ENCODE data around the gene ATG10.

ATG10 gene

DNA sequence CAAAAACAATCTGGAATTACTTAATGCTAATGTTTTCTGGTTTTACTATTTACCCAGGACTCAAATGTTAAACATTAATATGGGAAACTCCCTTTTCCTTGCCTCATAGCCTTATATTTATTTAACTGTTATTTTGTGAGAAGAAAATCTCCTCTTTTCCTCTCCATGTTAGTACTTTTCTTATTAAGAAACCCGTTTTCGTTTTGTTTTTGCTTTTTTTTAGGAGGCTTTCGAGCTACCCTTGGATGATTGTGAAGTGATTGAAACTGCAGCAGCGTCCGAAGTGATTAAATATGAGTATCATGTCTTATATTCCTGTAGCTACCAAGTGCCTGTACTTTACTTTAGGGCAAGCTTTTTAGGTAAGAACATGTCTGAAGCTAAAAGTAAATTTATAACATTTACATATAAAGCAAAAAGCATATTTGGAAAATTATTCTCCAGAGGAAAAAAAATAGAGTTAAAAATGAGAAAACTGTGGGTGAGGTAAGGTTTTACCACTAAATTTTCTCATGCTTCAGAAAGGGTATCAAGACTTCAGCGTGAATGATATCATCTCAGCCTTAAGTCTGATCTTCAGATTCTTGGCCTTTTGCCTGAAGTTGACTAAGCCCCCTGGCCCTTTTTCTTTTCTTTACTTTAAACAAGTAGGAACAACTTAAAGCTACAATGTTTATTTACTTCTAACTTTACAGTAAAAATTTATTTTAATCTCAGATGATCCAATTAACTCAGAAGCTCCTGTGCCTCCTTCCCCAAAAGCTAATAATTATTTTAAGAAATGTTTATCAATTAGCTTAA is 192.6 kb downstream of the ATG10 start:
- Mint-ChIP-seq H3K36me3 (no peaks in the 10 kb centered on the region), H3K9me3 (no peaks in the 10 kb centered on the region), H3K27me3 (no peaks in the 10 kb centered on the region), H3K27ac (no peak overlapping the region), H3K4me3 (no peak overlapping the region), H3K4me1 (no peaks in the 10 kb centered on the region)
- CTCF ChIA-PET, result interaction anchor here (0.6 to 2.3 kb wide), 12 partner anchors 13 to 738 kb away, joined by 3 to 13 read pairs (median 3); no protein-coding TSS in a partner anchor
- DNase-seq, result no peak

DNA sequence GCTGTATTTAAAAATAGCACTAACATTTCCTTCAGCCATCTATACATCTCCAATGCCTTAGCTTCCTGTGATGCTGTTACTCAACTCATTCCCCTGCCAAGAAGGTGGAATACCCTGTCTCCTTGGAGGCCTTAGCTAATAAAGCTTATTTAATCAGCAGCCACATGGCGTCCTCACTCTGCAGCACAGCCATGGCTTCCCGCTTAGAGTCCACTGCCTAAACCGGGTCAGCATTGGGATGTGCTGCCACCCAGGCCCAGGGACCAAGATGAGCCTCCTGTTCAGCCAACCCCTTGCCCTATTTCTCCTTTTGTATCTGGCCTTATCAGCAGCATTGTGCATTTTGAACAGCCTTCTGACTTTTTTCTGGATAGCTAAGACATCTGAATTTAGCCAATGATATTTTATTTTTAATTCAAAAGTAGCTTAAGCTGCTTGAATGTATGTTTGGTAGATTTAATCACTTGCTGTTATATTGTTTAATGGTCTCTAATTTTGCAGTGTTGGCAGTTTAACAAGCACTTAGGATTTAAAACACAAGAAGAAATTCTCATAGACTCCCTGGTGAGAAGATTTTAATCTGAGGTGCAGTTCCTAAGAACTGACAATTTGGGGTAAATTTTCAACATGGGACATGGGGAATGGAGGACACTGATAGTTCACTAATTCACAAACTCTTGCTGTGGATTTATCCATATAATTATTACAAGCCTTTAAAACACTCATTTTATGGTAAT is 193.3 kb downstream of the ATG10 start:
- no peak overlapping the region for H3K4me3 Mint-ChIP-seq
- no peaks in the 10 kb centered on the region for H3K9me3 Mint-ChIP-seq
- no peak for DNase-seq
- CTCF ChIA-PET, result interaction anchor here (0.7 to 2.3 kb wide), 24 partner anchors 9 to 970 kb away, joined by 3 to 13 read pairs (median 3); no protein-coding TSS in a partner anchor
- H3K27ac Mint-ChIP-seq, result no peak overlapping the region
- no peaks in the 10 kb centered on the region for H3K36me3 Mint-ChIP-seq
- H3K4me1 Mint-ChIP-seq, result no peaks in the 10 kb centered on the region
- no peaks in the 10 kb centered on the region for H3K27me3 Mint-ChIP-seq

DNA sequence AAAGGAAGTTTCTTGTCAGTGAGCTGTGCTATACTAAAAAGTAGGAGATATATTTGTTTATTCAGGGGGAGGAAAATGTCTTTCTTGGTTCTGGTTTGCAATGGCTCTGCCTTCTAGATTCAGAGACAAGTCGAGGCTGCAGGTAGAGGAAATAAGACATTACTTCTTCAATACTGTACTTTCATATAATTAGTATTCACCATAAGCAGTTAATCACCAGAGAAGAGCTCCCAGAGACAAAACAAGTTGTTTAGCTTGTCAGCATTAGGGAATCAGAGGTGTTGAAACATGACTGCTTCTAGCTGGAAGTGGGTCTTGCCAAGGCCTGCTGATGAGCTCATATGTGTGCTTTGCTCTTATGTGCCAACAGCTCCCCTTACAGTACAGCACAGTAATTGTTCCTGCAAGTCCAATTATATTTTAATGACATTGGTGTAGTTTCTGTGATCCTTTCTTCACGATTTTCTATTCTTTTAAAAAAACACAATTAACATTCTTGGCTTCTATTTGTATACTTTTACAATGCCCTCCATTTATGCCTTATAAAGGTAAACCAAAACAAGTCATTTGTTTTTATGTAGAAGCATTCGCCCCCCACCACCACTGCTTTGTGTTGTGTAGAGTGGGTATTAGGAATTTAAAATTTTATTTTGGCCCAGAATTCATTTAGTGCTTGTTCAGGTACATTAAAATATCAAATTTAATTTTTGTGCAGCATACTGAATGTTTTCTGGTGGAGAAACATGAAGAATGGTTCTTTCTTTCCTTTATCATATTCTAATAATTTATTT is 194.1 kb downstream of the ATG10 start:
- Mint-ChIP-seq H3K9me3 (no peaks in the 10 kb centered on the region), H3K4me1 (no peaks in the 10 kb centered on the region), H3K27me3 (no peaks in the 10 kb centered on the region), H3K27ac (no peak overlapping the region), H3K36me3 (no peaks in the 10 kb centered on the region), H3K4me3 (no peak overlapping the region)
- peak; percentile 54 for DNase-seq
- CTCF ChIA-PET, result interaction anchor here (0.7 to 2.3 kb wide), 18 partner anchors 8 to 970 kb away, joined by 3 to 13 read pairs (median 3); no protein-coding TSS in a partner anchor

DNA sequence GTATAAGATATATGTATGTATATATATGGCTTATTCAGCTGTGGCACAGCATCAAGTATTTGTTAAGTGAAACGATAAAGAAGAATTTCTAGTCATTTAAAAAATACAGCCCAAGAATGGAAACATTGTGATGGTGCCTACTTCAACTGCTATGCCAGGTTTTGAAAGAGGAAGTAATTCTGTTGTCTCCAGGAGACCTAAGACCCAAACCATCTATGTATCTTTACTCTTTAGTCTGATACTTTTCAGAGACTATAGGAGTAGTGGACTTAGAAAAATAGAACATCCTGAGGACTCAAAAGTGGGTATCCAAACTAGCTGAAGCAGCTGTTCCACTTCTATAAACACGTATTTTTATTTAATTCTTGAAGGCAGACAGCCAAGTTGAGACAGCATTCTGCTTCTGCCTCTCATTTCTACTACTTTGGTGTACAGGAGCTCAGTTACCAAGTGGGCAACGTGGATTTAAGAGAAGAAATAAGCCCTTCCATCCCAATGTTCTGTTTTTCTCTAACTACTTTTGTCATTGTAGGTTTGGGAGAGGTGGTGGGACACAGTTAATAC is 195.6 kb downstream of the ATG10 start:
- Mint-ChIP-seq H3K9me3 (no peaks in the 10 kb centered on the region), H3K27me3 (no peaks in the 10 kb centered on the region), H3K4me3 (no peak overlapping the region), H3K36me3 (no peaks in the 10 kb centered on the region), H3K27ac (no peak overlapping the region), H3K4me1 (no peaks in the 10 kb centered on the region)
- DNase-seq, result no peak
- CTCF ChIA-PET, result interaction anchor here (1.3 kb wide), 1 partner anchor 20 kb away, joined by 3 read pairs; no protein-coding TSS in a partner anchor

DNA sequence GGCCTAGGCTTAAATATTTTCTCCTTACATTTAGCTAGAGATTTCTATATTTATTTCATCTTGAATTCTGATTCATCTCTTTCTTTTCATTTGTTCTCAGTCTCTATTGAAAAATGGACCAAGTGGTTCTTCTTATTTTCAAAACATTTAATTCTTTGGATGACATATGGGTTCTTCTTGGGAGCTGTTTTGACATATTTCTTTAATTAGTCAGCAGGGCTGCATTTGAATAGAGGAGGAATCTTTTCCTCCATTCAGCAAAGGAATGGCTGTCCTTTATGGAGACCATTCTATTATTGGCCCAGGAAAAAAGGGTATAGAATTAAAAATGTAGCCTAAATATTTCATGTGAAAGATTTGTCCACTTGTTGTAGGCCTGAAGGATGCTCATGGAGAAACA is 196.5 kb downstream of the ATG10 start:
- H3K27me3 Mint-ChIP-seq, result no peaks in the 10 kb centered on the region
- no peaks in the 10 kb centered on the region for H3K36me3 Mint-ChIP-seq
- no peak overlapping the region for H3K27ac Mint-ChIP-seq
- H3K4me3 Mint-ChIP-seq, result no peak overlapping the region
- no peaks in the 10 kb centered on the region for H3K4me1 Mint-ChIP-seq
- DNase-seq, result no peak
- H3K9me3 Mint-ChIP-seq, result no peaks in the 10 kb centered on the region
- CTCF ChIA-PET, result no interaction called here

DNA sequence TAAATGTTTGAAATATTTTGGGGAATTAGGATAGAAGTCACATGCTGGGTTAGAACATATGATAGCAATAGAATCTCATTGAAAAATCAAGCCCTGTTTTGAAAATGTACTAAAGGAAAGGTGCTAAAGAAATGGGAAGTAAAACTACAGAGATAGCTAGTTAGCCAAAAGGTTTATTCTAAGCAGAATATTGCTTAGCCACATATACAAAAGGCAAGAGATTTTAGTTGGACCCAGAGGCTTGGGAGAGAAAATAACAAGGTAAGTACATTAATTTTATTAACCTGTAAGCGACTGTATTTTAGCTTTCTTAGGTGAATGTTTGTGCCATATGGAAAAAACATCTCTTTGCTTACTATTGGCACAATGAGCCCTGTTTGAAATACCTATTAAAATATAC is 198.1 kb downstream of the ATG10 start:
- DNase-seq, result no peak
- Mint-ChIP-seq H3K27me3 (no peaks in the 10 kb centered on the region), H3K4me1 (peaks cover 6% of the 10 kb centered on the region), H3K4me3 (no peak overlapping the region), H3K9me3 (no peaks in the 10 kb centered on the region), H3K36me3 (no peaks in the 10 kb centered on the region), H3K27ac (no peak overlapping the region)
- CTCF ChIA-PET, result no interaction called here

DNA sequence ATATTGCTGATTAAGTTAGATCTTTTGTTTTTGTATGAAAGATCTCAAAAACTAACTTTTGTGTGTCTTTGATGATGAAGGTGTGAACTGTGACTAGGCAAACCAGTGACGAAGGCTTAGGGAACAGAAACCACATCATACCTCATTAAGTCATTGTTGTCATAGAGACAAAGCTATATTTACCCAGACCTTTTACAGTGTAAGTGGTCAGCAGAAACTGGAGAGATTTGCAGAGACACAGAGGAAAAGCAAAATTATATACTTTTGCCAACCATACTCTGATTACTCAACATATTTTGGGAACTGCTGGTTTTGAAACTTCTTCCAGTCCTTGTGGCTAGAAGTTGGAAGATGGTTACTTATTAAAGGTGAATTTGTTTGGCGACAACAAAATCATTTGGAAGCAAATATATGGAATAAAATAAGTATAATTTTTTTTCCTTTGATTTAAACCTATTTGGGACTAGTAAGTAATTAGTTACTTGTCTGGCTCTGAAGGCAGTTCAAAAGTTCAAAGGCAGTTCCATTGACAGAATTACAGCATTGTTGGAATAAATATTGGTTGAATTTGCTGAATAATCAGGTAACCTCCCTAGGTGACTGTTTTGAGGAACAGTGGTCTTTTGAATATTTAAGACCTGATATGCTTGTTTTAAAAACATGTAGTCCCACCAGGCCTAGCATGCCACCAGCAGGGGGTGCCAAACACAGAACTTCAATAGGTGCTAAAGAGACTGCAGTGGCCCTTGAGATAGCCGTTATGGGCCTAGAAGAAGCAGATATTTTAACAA is 202.5 kb downstream of the ATG10 start:
- Mint-ChIP-seq H3K9me3 (no peaks in the 10 kb centered on the region), H3K36me3 (no peaks in the 10 kb centered on the region), H3K27me3 (no peaks in the 10 kb centered on the region), H3K27ac (no peak overlapping the region), H3K4me3 (no peak overlapping the region), H3K4me1 (peaks cover 6% of the 10 kb centered on the region)
- DNase-seq, result peak; percentile 79
- CTCF ChIA-PET, result interaction anchor here (1.0 to 1.8 kb wide), 2 partner anchors 8 to 51 kb away, joined by 3 to 10 read pairs; no protein-coding TSS in a partner anchor

DNA sequence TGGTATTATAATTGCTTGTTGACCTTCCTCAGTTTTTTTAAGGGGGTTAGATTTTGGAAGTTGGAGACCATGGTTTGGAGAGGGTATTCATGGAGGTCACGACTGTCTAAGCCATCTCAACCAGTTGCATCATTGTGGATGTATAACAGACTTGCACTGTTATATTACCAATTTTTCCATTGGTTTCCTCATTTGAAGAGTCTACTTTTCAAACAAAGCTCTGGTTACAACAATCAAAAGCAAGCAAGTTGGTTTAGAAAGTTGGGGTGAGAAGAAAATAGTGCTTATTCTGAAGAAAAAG is 203.0 kb downstream of the ATG10 start:
- Mint-ChIP-seq H3K9me3 (no peaks in the 10 kb centered on the region), H3K4me3 (no peak overlapping the region), H3K27ac (no peak overlapping the region), H3K36me3 (no peaks in the 10 kb centered on the region), H3K4me1 (peaks cover 6% of the 10 kb centered on the region), H3K27me3 (no peaks in the 10 kb centered on the region)
- DNase-seq, result no peak
- CTCF ChIA-PET, result interaction anchor here (0.7 kb wide), 1 partner anchor 9 kb away, joined by 3 read pairs; no protein-coding TSS in a partner anchor

DNA sequence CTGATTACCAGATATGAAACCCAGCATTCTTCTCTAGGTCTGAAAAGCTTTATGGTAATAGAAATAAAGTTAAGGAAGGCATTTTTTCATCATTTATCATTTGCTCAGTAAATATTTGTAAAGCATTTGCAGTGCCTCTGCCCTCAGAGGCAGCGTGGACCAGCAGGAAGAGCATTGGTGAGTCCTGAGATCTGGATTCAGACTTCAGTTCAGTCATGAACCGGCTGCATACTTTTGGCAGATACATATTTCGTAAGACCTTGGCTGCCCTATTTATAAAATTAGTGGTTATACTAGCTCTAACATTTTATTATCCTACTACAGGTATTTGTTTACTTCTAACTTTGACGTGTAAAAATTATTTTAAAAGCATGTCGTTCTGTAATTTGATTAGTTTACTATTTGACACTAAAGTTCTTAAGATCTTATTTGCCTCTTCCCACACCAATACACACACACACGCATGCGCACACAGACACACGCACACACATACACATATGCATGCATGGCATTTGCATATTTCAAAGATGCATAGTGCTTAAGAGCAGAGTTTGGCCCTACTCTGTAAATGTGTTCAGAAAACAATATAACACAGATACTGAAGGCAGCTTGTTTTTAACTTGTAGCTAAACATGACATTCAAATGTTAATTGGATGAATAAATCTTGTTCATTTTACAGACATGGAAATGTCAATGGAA is 204.4 kb downstream of the ATG10 start:
- CTCF ChIA-PET, result no interaction called here
- H3K27ac Mint-ChIP-seq, result no peak overlapping the region
- peaks cover 6% of the 10 kb centered on the region for H3K4me1 Mint-ChIP-seq
- no peak for DNase-seq
- H3K9me3 Mint-ChIP-seq, result no peaks in the 10 kb centered on the region
- no peak overlapping the region for H3K4me3 Mint-ChIP-seq
- H3K36me3 Mint-ChIP-seq, result peaks cover under 1% of the 10 kb centered on the region
- no peaks in the 10 kb centered on the region for H3K27me3 Mint-ChIP-seq

DNA sequence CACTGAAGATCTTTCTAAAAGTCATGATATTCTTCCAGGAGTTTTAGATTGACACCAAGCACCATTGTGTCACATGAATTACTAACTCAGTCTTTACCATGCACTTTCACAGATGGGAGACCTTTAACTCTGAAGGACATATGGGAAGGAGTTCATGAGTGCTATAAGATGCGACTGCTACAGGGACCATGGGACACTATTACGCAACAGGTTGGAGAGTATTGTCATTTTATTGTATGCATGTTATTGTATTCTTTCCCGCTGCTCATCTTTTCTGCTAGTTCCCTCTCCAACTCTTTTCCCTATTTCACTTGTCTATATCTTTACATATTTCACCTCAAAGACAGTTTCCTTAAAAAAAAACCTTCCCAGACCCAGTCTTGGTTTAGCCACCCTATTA is 206.6 kb downstream of the ATG10 start:
- no peak overlapping the region for H3K4me3 Mint-ChIP-seq
- H3K9me3 Mint-ChIP-seq, result no peaks in the 10 kb centered on the region
- DNase-seq, result no peak
- H3K27me3 Mint-ChIP-seq, result no peaks in the 10 kb centered on the region
- H3K27ac Mint-ChIP-seq, result no peak overlapping the region
- H3K36me3 Mint-ChIP-seq, result peaks cover 3% of the 10 kb centered on the region
- H3K4me1 Mint-ChIP-seq, result peaks cover 6% of the 10 kb centered on the region
- CTCF ChIA-PET, result interaction anchor here (0.6 to 3.3 kb wide), 2 partner anchors 13 to 47 kb away, joined by 3 to 12 read pairs; no protein-coding TSS in a partner anchor

DNA sequence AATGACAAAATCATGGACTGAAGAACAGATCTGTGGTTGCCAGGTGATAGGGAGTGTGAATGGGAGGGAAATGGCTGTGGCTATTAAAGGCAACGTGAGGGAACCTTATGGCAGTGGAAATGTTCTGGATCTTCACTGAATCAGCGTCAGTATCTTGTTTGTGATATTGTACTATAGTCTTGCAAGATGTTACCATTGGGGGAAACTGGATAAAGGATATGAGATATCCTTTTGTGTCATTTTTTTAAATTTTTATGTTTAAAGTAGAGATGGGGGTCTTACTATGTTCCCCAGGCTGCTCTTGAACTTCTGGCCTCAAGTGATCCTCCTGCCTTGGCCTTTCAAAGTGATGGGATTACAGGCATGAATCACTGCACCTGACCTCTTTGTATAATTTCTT is 210.8 kb downstream of the ATG10 start:
- CTCF ChIA-PET, result no interaction called here
- no peak for DNase-seq
- H3K27ac Mint-ChIP-seq, result no peak overlapping the region
- H3K27me3 Mint-ChIP-seq, result no peaks in the 10 kb centered on the region
- H3K4me1 Mint-ChIP-seq, result no peaks in the 10 kb centered on the region
- no peak overlapping the region for H3K4me3 Mint-ChIP-seq
- H3K9me3 Mint-ChIP-seq, result no peaks in the 10 kb centered on the region
- H3K36me3 Mint-ChIP-seq, result peaks cover 3% of the 10 kb centered on the region

DNA sequence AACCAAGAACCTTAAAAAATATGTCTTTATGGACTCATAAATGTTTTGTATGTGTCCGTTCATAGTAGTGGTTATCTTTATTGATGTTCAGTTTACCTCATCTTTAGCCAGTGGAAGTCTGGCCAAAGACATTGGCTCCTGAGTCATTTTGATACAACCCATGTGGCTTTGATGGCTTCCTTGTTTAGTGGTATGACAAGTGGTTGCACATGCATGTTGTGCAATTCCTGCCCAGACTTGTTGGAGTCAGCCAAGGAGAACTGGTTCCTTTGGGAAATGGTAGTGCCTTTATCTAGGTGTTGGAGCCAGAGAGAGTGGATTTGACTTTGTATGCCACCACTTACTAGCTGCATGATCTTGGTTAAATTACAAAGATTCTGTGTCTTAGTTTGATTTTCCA is 212.0 kb downstream of the ATG10 start:
- Mint-ChIP-seq H3K9me3 (no peaks in the 10 kb centered on the region), H3K4me1 (no peaks in the 10 kb centered on the region), H3K4me3 (no peak overlapping the region), H3K27me3 (no peaks in the 10 kb centered on the region), H3K36me3 (peaks cover 3% of the 10 kb centered on the region), H3K27ac (no peak overlapping the region)
- CTCF ChIA-PET, result interaction anchor here (1.4 kb wide), 1 partner anchor 41 kb away, joined by 5 read pairs; no protein-coding TSS in a partner anchor
- DNase-seq, result no peak

DNA sequence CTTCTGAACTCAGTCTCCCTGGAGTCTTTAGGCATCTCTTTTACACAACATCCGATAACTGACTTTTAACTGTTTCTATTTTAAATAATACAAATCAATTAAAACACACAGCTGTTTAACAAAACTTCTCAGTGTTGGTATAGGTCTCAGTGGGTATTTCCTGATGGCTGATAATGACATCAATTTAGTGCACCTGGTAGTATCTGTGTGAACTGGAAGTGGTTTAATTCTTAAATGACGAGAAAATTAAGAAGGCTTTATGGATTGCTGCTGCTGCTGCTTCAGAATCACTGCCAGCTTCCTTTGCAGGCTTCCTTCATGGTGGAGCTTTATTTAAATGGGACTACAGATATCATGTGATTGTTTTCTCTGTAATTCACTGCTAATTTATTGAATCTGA is 214.0 kb downstream of the ATG10 start:
- Mint-ChIP-seq H3K27me3 (no peaks in the 10 kb centered on the region), H3K36me3 (peaks cover 6% of the 10 kb centered on the region), H3K9me3 (no peaks in the 10 kb centered on the region), H3K4me1 (no peaks in the 10 kb centered on the region), H3K4me3 (no peak overlapping the region), H3K27ac (no peak overlapping the region)
- CTCF ChIA-PET, result no interaction called here
- no peak for DNase-seq
